ENCODE results near the gene MPP2.

MPP2 gene

DNA sequence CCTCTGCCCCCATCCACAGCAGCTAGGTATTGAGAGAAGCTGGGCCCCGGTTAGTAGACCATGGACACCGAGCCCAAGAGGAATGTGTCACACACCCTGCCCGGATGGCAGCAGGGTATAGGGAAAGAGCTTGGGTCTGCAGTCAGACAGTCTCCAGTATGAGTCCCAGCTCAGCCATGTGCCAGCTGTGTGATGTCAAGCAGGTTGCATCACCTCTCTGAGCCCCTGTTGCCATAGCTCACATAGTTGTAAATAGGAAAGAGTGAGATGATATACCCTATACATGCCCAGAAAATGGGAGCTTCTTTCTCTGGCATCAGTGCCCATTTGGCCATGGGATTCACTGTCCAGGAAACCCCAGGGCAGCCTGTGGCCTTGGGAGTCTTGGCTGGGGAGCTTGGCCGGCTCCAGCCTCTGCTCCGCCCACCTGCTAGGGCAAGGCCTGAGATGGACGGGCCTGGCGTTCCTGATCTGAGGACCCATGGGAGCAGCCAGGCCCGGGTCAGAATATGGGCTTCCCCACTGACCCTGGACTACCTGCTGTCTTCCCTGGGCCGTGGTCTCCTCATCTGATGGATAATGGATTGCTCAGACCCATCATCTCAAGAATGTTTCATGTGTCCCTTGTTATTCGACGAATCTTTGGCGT, 47.1 kb downstream of the MPP2 start:
- no peak for DNase-seq (ENCODE audit: low read depth, low spot score)
- no peak for TF ChIP-seq POLR2AphosphoS5 (IDR thresholded peaks at IDR 0.05; ENCODE audit: borderline replicate concordance, low read depth, low read length)
- no peak for TF ChIP-seq FOXP2 (optimal IDR thresholded peaks at IDR 0.05; ENCODE audit: control extremely low read depth, extremely low read length, insufficient read depth)
- TF ChIP-seq EZH2 (IDR thresholded peaks at IDR 0.05): no peak
- Histone ChIP-seq H3K36me3 (ENCODE audit: insufficient read depth, low read length) (no peaks in the 10 kb centered on the region), H3K9ac (ENCODE audit: insufficient read length) (no peak overlapping the region), H3K4me3 (no peak overlapping the region), H3K9me3 (ENCODE audit: low read depth, low read length) (no peaks in the 10 kb centered on the region), H3K27ac (no peak overlapping the region)

DNA sequence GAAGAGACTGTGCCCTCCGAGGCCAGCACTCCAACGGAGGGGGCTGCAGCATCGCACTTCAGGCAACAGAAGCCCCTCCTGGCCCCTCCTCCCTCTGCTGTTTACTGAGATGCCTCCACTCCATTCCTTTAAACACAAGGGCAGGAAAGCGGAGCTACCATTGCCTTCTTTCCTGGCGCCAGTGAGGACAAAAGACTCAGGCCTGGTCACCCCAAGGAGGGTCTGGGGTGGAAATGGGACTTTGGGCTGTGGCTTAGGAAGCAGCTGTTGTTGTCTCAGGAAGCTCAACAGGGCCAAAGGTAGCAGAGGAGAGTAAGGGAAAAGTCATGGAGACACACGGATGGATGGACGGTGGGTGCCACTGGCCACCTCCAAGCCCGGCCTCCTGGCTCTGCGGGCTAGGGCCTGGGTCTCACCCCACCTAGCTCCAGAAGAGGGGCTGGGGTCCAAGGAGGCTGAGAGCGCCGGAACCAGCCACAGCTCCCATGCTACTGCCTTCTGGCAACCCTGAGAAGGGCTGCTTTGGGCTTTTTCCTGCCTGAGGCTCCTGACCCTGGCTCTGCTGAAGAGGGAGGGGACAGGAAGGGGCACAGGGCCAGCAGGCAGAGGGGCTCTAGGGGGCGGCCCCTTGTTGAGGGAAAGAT, 49.3 kb downstream of the MPP2 start:
- TF ChIP-seq POLR2AphosphoS5 (IDR thresholded peaks at IDR 0.05; ENCODE audit: borderline replicate concordance, low read depth, low read length) (no peak), FOXP2 (optimal IDR thresholded peaks at IDR 0.05; ENCODE audit: control extremely low read depth, extremely low read length, insufficient read depth) (no peak), EZH2 (IDR thresholded peaks at IDR 0.05) (no peak)
- Histone ChIP-seq H3K4me3 (no peak overlapping the region), H3K9me3 (ENCODE audit: low read depth, low read length) (no peaks in the 10 kb centered on the region), H3K27ac (no peak overlapping the region), H3K36me3 (ENCODE audit: insufficient read depth, low read length) (no peaks in the 10 kb centered on the region), H3K9ac (ENCODE audit: insufficient read length) (no peak overlapping the region)
- DNase-seq (ENCODE audit: low read depth, low spot score): no peak

- no peaks in the 10 kb centered on the region for H3K9me3 ChIP-seq (ENCODE audit: low read depth, low read length)
- no peak for TF ChIP-seq FOXP2 (optimal IDR thresholded peaks at IDR 0.05; ENCODE audit: control extremely low read depth, extremely low read length, insufficient read depth)
- TF ChIP-seq EZH2 (IDR thresholded peaks at IDR 0.05): no peak
- no peak for TF ChIP-seq POLR2AphosphoS5 (IDR thresholded peaks at IDR 0.05; ENCODE audit: borderline replicate concordance, low read depth, low read length)
- no peaks in the 10 kb centered on the region for H3K36me3 ChIP-seq (ENCODE audit: insufficient read depth, low read length)
- H3K4me3 ChIP-seq: no peak overlapping the region
- H3K27ac ChIP-seq: no peak overlapping the region
- no peak for DNase-seq (ENCODE audit: low read depth, low spot score)
- no peak overlapping the region for H3K9ac ChIP-seq (ENCODE audit: insufficient read length)
Observed at GRCh38 chr17:43857141-43857540, 50.2 kb downstream of the MPP2 start.

DNA sequence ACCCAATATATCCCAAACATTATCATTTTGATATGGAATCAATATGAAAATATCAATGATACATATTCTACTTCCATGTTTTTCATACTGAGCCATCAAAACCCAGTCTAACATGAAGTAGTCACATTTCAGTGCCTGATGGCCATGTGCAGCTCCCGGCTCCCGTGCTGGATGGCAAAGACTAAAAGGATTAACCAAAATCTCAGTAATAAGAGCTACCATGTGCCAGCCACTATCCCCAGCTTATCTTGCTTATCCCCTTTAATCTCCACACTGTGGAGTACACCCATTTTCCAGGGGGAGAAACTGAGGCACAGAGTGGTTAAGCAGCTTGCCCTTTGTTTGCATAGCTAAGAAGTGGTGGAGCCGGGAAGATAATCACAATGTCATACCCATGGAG, 51.2 kb downstream of the MPP2 start:
- Histone ChIP-seq H3K36me3 (ENCODE audit: insufficient read depth, low read length) (no peaks in the 10 kb centered on the region), H3K27ac (no peak overlapping the region), H3K9me3 (ENCODE audit: low read depth, low read length) (no peaks in the 10 kb centered on the region), H3K9ac (ENCODE audit: insufficient read length) (no peak overlapping the region), H3K4me3 (no peak overlapping the region)
- DNase-seq (ENCODE audit: low read depth, low spot score): no peak
- TF ChIP-seq POLR2AphosphoS5 (IDR thresholded peaks at IDR 0.05; ENCODE audit: borderline replicate concordance, low read depth, low read length) (no peak), EZH2 (IDR thresholded peaks at IDR 0.05) (no peak)

DNA sequence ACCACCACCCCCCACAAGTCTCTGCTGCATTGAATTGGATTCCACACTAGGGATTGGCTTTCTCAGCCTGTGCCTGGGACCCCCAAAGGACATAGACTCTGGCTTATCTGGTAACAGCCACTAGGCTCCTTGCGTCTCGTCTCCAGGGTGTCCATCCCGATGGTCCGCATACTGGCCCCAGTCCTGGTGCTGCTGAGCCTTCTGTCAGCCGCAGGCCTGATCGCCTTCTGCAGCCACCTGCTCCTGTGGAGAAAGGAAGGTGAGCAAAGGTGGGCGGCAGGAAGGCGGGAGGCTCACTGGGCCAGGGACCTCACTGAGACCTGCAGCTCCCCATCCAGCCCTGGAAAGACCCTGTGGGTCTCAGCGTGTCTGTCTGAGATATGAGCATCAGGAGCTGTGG, 52.3 kb downstream of the MPP2 start:
- no peak overlapping the region for H3K9ac ChIP-seq (ENCODE audit: insufficient read length)
- H3K4me3 ChIP-seq: no peak overlapping the region
- H3K9me3 ChIP-seq (ENCODE audit: low read depth, low read length): no peaks in the 10 kb centered on the region
- no peaks in the 10 kb centered on the region for H3K36me3 ChIP-seq (ENCODE audit: insufficient read depth, low read length)
- H3K27ac ChIP-seq: no peak overlapping the region
- DNase-seq (ENCODE audit: low read depth, low spot score): no peak
- TF ChIP-seq EZH2 (IDR thresholded peaks at IDR 0.05): no peak
- no peak for TF ChIP-seq POLR2AphosphoS5 (IDR thresholded peaks at IDR 0.05; ENCODE audit: borderline replicate concordance, low read depth, low read length)
- TF ChIP-seq FOXP2 (optimal IDR thresholded peaks at IDR 0.05; ENCODE audit: control extremely low read depth, extremely low read length, insufficient read depth): no peak

DNA sequence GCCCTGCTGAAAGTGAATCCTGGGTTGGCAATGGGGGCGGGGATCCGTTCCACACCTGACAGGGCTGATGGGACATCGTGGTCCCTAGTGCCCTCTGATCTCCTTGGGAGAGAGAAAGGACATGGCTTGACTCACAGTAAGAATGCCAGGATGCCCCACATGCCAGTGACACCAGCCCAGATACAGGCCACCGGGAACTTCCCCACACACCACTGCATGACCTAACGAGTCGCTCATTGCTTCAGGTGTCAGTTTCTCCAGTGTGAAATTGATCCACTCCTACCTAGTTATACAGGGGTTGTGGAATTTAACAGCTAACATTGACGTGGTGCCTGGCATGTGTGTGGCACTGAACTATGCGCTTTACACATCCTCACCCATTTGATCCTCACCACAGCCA, 52.8 kb downstream of the MPP2 start:
- TF ChIP-seq POLR2AphosphoS5 (IDR thresholded peaks at IDR 0.05; ENCODE audit: borderline replicate concordance, low read depth, low read length) (no peak), EZH2 (IDR thresholded peaks at IDR 0.05) (no peak), FOXP2 (optimal IDR thresholded peaks at IDR 0.05; ENCODE audit: control extremely low read depth, extremely low read length, insufficient read depth) (no peak)
- no peaks in the 10 kb centered on the region for H3K36me3 ChIP-seq (ENCODE audit: insufficient read depth, low read length)
- H3K9ac ChIP-seq (ENCODE audit: insufficient read length): no peak overlapping the region
- DNase-seq (ENCODE audit: low read depth, low spot score): no peak
- no peak overlapping the region for H3K4me3 ChIP-seq
- no peaks in the 10 kb centered on the region for H3K9me3 ChIP-seq (ENCODE audit: low read depth, low read length)
- no peak overlapping the region for H3K27ac ChIP-seq

DNA sequence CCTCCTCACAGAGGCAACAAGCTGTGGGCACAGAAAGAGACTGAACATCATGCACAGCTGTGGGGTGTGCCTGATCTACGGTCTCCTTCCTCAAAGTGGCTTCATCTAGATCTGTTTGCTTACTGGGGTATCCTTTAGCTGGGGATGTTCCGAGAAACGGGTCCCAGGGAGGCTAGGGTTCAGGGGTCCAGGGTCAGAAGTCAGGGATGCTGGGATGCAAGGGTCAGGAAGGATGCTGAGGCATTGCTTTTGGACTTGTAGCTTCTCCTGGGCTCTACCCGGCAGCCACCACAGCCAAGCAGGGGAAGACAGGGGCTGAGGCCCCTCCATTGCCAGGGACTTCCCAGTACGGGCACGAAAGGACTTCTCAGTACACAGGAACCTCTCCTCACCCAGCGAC, 53.8 kb downstream of the MPP2 start:
- H3K9ac ChIP-seq (ENCODE audit: insufficient read length): no peak overlapping the region
- H3K4me3 ChIP-seq: no peak overlapping the region
- H3K27ac ChIP-seq: no peak overlapping the region
- H3K9me3 ChIP-seq (ENCODE audit: low read depth, low read length): no peaks in the 10 kb centered on the region
- TF ChIP-seq FOXP2 (optimal IDR thresholded peaks at IDR 0.05; ENCODE audit: control extremely low read depth, extremely low read length, insufficient read depth) (no peak), POLR2AphosphoS5 (IDR thresholded peaks at IDR 0.05; ENCODE audit: borderline replicate concordance, low read depth, low read length) (no peak), EZH2 (IDR thresholded peaks at IDR 0.05) (no peak)
- no peak for DNase-seq (ENCODE audit: low read depth, low spot score)
- no peaks in the 10 kb centered on the region for H3K36me3 ChIP-seq (ENCODE audit: insufficient read depth, low read length)

GRCh38 chr17:43852571-43852970, 54.8 kb downstream of the MPP2 start:
- no peaks in the 10 kb centered on the region for H3K9me3 ChIP-seq (ENCODE audit: low read depth, low read length)
- no peak for DNase-seq (ENCODE audit: low read depth, low spot score)
- TF ChIP-seq POLR2AphosphoS5 (IDR thresholded peaks at IDR 0.05; ENCODE audit: borderline replicate concordance, low read depth, low read length) (no peak), EZH2 (IDR thresholded peaks at IDR 0.05) (no peak), FOXP2 (optimal IDR thresholded peaks at IDR 0.05; ENCODE audit: control extremely low read depth, extremely low read length, insufficient read depth) (no peak)

GRCh38 chr17:43849116-43849515, 58.2 kb downstream of the MPP2 start:
- H3K9ac ChIP-seq (ENCODE audit: insufficient read length): no peak overlapping the region
- no peak overlapping the region for H3K27ac ChIP-seq
- no peaks in the 10 kb centered on the region for H3K9me3 ChIP-seq (ENCODE audit: low read depth, low read length)
- H3K4me3 ChIP-seq: no peak overlapping the region
- no peaks in the 10 kb centered on the region for H3K36me3 ChIP-seq (ENCODE audit: insufficient read depth, low read length)
- no peak for DNase-seq (ENCODE audit: low read depth, low spot score)
- no peak for TF ChIP-seq POLR2AphosphoS5 (IDR thresholded peaks at IDR 0.05; ENCODE audit: borderline replicate concordance, low read depth, low read length)
- TF ChIP-seq EZH2 (IDR thresholded peaks at IDR 0.05): no peak
- TF ChIP-seq FOXP2 (optimal IDR thresholded peaks at IDR 0.05; ENCODE audit: control extremely low read depth, extremely low read length, insufficient read depth): no peak

More at GRCh38 chr17:43852571-43852970, 54.8 kb downstream of the MPP2 start:
- H3K27ac ChIP-seq: no peak overlapping the region
- H3K4me3 ChIP-seq: no peak overlapping the region
- no peak overlapping the region for H3K9ac ChIP-seq (ENCODE audit: insufficient read length)
- no peaks in the 10 kb centered on the region for H3K36me3 ChIP-seq (ENCODE audit: insufficient read depth, low read length)
